IPS-15b (cell line): Measurements from ENCODE around the gene WRAP73.

Source experiments
- H3K27me3 ChIP-seq: one replicate; pipeline ENCODE4 v1.6.1; 2013; ENCODE audit warnings: low read length; ENCODE audit not compliant: control insufficient read depth, insufficient read depth
- H3K36me3 ChIP-seq: one replicate; pipeline ENCODE4 v1.6.1; 2013; ENCODE audit warnings: low read length; ENCODE audit not compliant: control insufficient read depth, insufficient read depth
- H3K4me1 ChIP-seq: one replicate; pipeline ENCODE4 v1.6.1; 2013; ENCODE audit warnings: mild to moderate bottlenecking, low read length; ENCODE audit not compliant: control insufficient read depth, insufficient read depth
- H3K4me3 ChIP-seq: one replicate; pipeline ENCODE4 v1.5.1; 2013; ENCODE audit warnings: low read depth, low read length
- H3K9ac ChIP-seq: one replicate; pipeline ENCODE4 v1.6.1; 2013; ENCODE audit warnings: low read depth, mild to moderate bottlenecking, low read length
- H3K9me3 ChIP-seq: one replicate; pipeline ENCODE4 v1.6.1; 2013; ENCODE audit warnings: mild to moderate bottlenecking, low read length; ENCODE audit not compliant: control insufficient read depth, insufficient read depth

WRAP73 gene

GRCh38 chr1:3609016-3609768 lies 40.7 kb downstream of the WRAP73 start:
- H3K4me3 ChIP-seq = no peak overlapping the region
- no peaks in the 10 kb centered on the region for H3K4me1 ChIP-seq
- H3K9me3 ChIP-seq = no peaks in the 10 kb centered on the region
- peaks cover 8% of the 10 kb centered on the region for H3K27me3 ChIP-seq
- no peak overlapping the region for H3K9ac ChIP-seq
- H3K36me3 ChIP-seq = no peaks in the 10 kb centered on the region

GRCh38 chr1:3608154-3608553 lies 41.7 kb downstream of the WRAP73 start:
- Histone ChIP-seq H3K4me3 (no peak overlapping the region), H3K4me1 (no peaks in the 10 kb centered on the region), H3K9me3 (no peaks in the 10 kb centered on the region), H3K27me3 (peaks cover 8% of the 10 kb centered on the region), H3K36me3 (no peaks in the 10 kb centered on the region), H3K9ac (no peak overlapping the region)

DNA sequence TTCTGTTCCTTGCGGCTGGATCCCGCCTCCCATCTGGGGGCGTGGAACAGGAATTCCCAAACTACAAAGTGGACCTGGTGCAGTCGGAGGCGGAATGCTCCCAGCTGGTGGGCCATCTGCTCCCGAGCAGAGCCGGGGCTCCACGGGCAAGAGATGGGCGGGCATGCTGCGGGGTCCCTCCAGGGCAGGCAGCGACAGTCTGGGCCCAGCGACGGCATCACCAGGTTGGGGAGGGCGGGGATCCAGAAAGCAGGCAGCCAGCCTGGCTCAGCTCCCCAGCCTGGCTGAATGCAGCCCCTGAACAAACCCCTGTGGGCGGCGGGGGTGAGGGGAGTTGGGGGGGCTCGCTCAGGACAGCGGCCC lies 42.2 kb downstream of the WRAP73 start:
- H3K27me3 ChIP-seq = peaks cover 8% of the 10 kb centered on the region
- no peaks in the 10 kb centered on the region for H3K36me3 ChIP-seq
- no peaks in the 10 kb centered on the region for H3K4me1 ChIP-seq
- H3K9ac ChIP-seq = no peak overlapping the region
- H3K9me3 ChIP-seq = no peaks in the 10 kb centered on the region
- no peak overlapping the region for H3K4me3 ChIP-seq

GRCh38 chr1:3606779-3607702 lies 42.9 kb downstream of the WRAP73 start:
- H3K9me3 ChIP-seq = no peaks in the 10 kb centered on the region
- no peaks in the 10 kb centered on the region for H3K4me1 ChIP-seq
- H3K36me3 ChIP-seq = no peaks in the 10 kb centered on the region
- H3K9ac ChIP-seq = no peak overlapping the region
- no peak overlapping the region for H3K4me3 ChIP-seq
- H3K27me3 ChIP-seq = peaks cover 2% of the 10 kb centered on the region

DNA sequence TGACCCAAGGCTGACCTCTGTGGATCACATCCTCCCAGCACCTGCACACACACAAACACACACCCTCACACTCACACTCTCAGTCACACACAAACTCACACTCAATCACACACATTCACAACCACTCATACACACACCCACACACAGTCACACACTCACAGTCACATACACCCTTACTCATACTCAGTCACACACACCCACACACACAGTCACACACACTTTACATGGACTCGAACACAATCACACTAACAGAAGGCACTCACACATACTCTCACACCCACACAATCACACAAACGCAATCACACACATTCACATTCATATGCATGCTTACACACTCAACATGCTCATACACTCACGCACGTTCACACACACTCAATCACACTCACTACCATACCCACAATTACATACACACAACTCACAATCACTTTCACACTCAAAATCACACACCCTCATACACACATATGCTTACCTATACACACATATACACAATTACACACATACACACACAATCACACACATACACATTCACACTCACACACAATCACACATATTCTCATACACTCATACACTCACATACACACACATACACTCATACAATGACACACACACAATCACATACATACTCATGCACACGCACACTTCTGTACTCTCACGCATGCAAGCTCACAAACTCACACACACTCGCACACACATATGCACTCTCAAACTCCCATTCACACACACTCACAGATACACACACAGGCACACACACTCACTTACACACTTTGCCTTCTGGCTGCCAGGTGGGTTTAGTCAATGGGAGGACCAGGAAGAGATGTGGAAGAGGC lies 44.7 kb downstream of the WRAP73 start:
- Histone ChIP-seq H3K4me1 (no peaks in the 10 kb centered on the region), H3K36me3 (no peaks in the 10 kb centered on the region), H3K27me3 (no peaks in the 10 kb centered on the region)

DNA sequence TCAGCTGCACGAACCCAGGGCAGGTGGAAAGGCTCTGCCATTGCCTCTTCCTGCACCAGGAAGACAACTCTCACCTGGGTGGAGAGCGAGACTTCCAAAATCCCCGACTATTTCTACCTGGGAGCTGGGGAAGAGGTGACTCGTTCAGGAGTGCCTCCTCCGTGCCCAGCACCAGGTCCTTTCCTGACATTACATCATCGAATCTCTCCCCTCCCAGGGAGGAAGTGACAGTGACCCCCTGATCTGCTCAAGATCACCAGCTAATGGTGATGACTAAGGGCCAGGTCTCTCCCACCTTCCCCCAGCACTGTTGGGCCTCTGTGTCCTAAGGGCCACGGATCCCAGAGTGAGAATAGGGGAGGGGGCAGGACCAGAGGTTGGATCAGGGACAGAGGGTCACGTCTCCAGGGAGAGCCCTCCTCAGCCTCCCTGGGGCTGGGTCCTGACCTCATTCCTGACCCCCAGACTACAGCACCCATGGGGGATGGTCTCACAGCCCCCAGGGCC lies 45.4 kb downstream of the WRAP73 start:
- no peaks in the 10 kb centered on the region for H3K27me3 ChIP-seq
- no peak overlapping the region for H3K4me3 ChIP-seq
- no peaks in the 10 kb centered on the region for H3K4me1 ChIP-seq
- no peaks in the 10 kb centered on the region for H3K36me3 ChIP-seq
- H3K9me3 ChIP-seq = no peaks in the 10 kb centered on the region
- no peak overlapping the region for H3K9ac ChIP-seq

More for the DNA sequence above, 44.7 kb downstream of the WRAP73 start:
- Histone ChIP-seq H3K9ac (no peak overlapping the region), H3K4me3 (no peak overlapping the region), H3K9me3 (no peaks in the 10 kb centered on the region)

- Histone ChIP-seq H3K4me1 (no peaks in the 10 kb centered on the region), H3K27me3 (no peaks in the 10 kb centered on the region), H3K4me3 (no peak overlapping the region), H3K36me3 (no peaks in the 10 kb centered on the region), H3K9ac (no peak overlapping the region), H3K9me3 (no peaks in the 10 kb centered on the region)
Observed at GRCh38 chr1:3603571-3604467, 46.1 kb downstream of the WRAP73 start.

GRCh38 chr1:3603156-3603555 lies 46.7 kb downstream of the WRAP73 start:
- Histone ChIP-seq H3K4me3 (no peak overlapping the region), H3K36me3 (no peaks in the 10 kb centered on the region), H3K4me1 (no peaks in the 10 kb centered on the region), H3K9ac (no peak overlapping the region), H3K9me3 (no peaks in the 10 kb centered on the region), H3K27me3 (no peaks in the 10 kb centered on the region)

DNA sequence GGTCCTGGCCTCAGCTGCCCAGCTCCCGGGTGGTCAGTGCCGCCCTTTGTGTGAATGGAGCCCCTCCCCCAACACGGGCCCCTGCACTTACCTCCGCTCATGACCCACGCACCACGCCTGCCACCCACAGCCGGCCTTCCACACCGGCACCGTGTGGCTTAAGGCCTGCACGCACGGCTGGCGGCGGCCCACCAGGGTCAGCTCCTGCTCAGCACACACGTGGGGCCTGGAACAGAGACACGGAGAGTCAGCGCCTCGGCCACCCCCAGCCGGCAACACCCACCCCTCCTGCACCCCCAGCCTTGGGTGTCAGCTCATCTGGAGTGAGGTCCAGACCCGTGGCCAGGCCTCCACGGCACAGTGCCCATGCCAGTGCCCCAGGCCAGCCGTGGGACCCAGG lies 47.5 kb downstream of the WRAP73 start:
- Histone ChIP-seq H3K9ac (no peak overlapping the region), H3K9me3 (no peaks in the 10 kb centered on the region), H3K36me3 (no peaks in the 10 kb centered on the region), H3K27me3 (no peaks in the 10 kb centered on the region), H3K4me1 (no peaks in the 10 kb centered on the region), H3K4me3 (no peak overlapping the region)

- Histone ChIP-seq H3K4me3 (no peak overlapping the region), H3K9me3 (no peaks in the 10 kb centered on the region), H3K36me3 (no peaks in the 10 kb centered on the region), H3K4me1 (no peaks in the 10 kb centered on the region), H3K9ac (no peak overlapping the region), H3K27me3 (no peaks in the 10 kb centered on the region)
Observed at GRCh38 chr1:3601743-3602142, 48.2 kb downstream of the WRAP73 start.
